ENCODE results near the gene RFPL4AL1.
"Not testable (repeated sequence)": the region's sequence is repeated elsewhere in the genome, so short reads cannot be mapped to it uniquely, and the experiment has no call there.

The RFPL4AL1 gene

GRCh38 chr19:55768818-55769217, at the start of gene RFPL4AL1:
Gene RFPL4AL1, plus strand, starts transcription at chr19:55769118. Its CDS starts 2,687 bp downstream, at chr19:55771805.
- DNase-seq, result not testable (repeated sequence)

- DNase-seq, result no peak
These were observed 48.6 kb upstream of the RFPL4AL1 start for GRCh38 chr19:55720214-55720746.

GRCh38 chr19:55720801-55721200, 48.1 kb upstream of the RFPL4AL1 start:
- no peak for DNase-seq

DNA sequence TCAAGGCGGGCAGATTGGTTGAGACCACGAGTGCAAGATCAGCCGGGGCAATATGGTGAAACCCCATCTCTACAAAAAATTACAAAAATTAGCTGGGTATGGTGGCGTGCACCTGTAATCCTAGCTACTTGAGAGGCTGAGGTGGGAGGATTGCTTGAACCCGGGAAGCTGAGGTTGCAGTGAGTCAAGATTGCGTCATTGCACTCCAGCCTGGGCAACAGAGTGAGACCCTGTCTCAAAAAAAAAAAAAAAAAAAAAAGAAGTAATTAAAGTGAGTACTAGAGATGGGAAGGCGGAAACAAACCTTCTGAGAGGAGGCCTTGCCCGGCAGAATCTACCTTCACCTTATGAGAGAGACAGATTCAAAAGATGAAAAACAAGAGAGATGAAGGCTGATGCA, 45.4 kb upstream of the RFPL4AL1 start:
- no peak for DNase-seq

GRCh38 chr19:55730378-55730777, 38.5 kb upstream of the RFPL4AL1 start:
- not testable (repeated sequence) for DNase-seq

- DNase-seq, result no peak
These were observed 30.6 kb upstream of the RFPL4AL1 start, which contains the start of gene NLRP9 for GRCh38 chr19:55738302-55738701. Gene NLRP9, minus strand, starts transcription at chr19:55738402. Its CDS starts 28 bp downstream, at chr19:55738374.

- no peak for DNase-seq
These were observed 18.2 kb upstream of the RFPL4AL1 start for GRCh38 chr19:55750715-55751114.

DNA sequence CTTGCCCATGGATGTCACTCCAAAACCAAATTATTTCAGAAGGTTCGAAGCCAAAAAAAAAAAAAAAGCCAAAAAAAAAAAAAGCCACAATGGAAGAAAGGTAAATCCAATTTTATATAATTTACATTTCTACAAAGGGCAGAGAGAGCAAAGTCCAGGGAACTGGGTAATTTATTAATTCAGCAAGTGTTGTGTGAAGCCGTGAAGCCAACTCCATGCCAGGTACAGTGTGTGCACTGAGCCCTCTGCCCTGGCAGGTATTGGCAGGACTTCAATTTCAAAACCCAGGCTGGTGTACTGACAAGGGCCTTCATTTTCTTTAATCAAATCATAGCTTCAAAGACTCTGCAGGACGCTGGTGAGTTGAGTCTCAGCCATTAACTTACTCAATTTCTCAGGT, 15.5 kb upstream of the RFPL4AL1 start:
- no peak for DNase-seq

- DNase-seq, result not testable (repeated sequence)
These were observed 12.1 kb upstream of the RFPL4AL1 start for GRCh38 chr19:55756808-55757207.

GRCh38 chr19:55758797-55759196, 10.1 kb upstream of the RFPL4AL1 start, which contains the start of gene RFPL4A:
Gene RFPL4A, plus strand, starts transcription at chr19:55759097. Its CDS starts 2,704 bp downstream, at chr19:55761801.
- DNase-seq, result not testable (repeated sequence)

DNA sequence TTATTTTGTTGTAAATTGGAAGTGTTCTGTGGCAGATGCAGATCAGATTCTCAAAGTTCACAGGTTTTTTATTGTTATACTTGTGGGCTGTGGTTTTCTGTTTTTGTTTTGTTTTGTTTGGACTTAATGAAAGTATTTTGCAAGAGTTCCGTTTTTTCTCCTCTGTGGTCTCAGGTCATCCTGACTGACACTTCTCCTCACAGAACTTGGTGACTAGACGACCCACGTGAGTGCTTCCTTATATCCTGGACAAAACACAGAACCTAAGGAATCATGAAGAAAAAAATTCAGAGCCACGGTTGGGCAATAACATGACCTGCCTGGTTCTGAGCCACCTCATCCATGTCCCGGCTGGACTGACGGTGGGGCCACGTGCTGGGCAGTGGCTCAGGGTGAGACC, 2.5 kb upstream of the RFPL4AL1 start:
- DNase-seq, result no peak

GRCh38 chr19:55769632-55770031, 714 bp downstream of the RFPL4AL1 start:
- not testable (repeated sequence) for DNase-seq

- DNase-seq, result no peak
These were observed 8.6 kb downstream of the RFPL4AL1 start for GRCh38 chr19:55777528-55777927.

- DNase-seq, result no peak
These were observed 9.4 kb downstream of the RFPL4AL1 start for GRCh38 chr19:55778331-55778730.

GRCh38 chr19:55781112-55781511, 12.2 kb downstream of the RFPL4AL1 start:
- no peak for DNase-seq

- no peak for DNase-seq
These were observed 26.1 kb downstream of the RFPL4AL1 start for GRCh38 chr19:55795021-55795420.

DNA sequence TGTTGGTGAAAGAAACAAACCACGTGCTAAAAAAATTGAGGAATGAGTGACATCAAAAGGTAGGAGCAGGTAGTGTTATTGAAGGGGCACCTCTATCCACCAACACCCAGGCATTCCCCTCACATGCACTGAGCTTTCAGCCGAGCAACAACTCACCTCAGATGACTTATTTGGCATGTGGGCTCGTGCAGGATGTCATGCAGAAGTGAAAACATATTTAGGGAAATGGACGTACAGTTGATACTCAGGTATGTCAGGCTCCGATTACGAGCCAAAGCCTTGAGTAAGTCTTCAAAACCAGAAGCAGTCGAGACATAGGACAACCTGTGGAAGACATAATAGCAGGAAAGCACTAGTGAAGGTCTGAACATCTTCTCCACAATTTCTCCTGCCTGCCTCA, 32.5 kb downstream of the RFPL4AL1 start:
- no peak for DNase-seq

GRCh38 chr19:55802281-55802680, 33.4 kb downstream of the RFPL4AL1 start:
- DNase-seq, result no peak

DNA sequence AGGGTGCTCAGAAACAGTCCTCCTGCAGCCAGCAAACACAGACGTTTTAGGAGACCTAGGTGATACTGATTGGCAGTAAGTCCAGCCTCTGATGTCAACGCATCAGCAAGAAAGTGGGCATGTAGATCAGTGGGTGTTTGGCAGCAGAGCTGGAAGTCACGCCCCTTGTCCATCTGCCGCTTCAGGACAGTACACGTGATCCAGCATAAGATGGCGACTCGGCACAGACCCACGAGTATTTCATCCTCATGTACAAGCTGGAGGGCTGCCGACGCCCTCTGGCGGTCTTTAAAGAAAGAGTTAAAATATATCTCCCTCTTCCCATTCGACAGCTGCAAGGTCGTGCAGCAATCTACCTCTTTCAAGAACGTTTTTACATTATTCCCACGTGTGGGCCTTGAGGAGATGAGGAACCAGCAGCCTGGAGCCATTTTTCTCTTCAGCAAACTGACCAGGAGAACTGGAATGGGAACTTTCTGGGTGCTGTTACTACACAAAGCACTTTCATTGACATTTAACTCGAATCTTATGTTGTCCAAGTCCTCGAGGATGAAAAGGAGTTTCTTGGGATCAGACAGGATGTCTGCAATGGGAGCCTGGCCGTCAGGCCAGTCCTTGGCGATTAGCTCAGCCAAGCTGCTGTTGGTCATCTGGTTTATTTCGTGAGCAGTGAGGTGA, 40.6 kb downstream of the RFPL4AL1 start:
- peak in 1 of 4 experiments; percentile 0 for DNase-seq

DNA sequence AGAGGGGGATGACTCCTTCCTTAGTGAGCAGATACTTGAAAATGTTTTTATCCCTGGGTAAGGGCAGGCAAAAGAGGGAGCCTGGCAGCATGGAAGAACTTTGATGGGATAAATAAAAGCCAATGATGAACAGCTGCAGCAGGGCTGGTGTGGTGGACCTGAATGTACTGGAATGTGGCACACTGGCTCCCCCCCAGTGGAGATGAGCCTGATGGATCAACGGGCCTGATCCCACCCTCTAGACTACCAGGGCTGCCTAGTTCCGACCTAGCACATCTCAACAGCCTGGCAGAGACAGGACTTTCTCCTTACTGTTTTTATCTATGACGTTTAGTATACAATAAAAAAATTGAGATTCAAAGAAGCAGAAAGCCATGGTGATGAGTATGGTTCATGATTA, 42.4 kb downstream of the RFPL4AL1 start:
- DNase-seq, result no peak

DNA sequence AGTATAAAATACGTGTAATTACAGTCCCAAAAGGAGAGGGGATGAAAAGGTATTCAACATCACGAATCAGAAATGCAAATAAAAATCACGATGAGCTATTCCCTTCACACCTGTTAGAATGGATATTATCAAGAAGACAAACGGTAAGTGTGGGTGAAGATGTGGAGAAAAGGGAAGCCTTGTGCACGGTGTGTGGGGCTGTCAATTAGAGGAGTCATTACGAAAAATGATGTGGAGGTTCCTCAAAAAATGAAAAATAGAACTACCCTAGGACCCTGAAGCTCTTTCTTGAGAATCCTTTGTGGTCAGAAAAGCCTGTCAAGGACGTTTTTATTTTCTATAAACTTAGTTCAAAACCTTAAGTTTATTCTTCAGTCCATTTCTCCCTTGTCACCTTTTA, 43.5 kb downstream of the RFPL4AL1 start:
- DNase-seq, result no peak

- DNase-seq, result no peak
These were observed 45.0 kb downstream of the RFPL4AL1 start for GRCh38 chr19:55813906-55814305.

DNA sequence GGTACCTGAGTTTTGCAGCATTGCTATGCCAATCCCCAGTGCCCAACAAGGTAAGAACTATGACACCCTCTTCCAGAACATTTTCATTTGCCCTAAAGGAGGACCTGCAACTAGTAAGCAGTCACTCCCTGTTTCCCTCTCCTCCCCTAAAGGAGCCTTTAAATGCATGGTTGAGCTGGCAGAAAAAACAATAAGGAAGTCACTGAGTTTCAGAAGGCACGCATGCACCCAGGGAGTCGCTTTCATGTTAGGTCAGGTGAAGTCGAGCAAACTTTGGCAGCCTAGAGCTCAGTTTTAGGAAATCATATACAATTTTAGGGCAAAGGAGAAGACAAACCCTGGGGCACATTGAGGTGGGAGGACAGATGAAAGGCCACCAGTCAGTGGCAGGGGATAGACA, 51.1 kb downstream of the RFPL4AL1 start:
- DNase-seq, result no peak

All from activated naive CD4-positive, alpha-beta T cell (primary cell).